ENCODE results near the gene MARCO. TPM values are rescaled to one million over a fixed set of nuclear protein-coding genes. Genes with fewer than 3 reads are reported as not detected.

MARCO gene
- total and polyA plus RNA-seq, 2 of the 8 experiments (the other 6 are each of a cell fraction or from before 2014, with no cell fraction given) = not detected

DNA sequence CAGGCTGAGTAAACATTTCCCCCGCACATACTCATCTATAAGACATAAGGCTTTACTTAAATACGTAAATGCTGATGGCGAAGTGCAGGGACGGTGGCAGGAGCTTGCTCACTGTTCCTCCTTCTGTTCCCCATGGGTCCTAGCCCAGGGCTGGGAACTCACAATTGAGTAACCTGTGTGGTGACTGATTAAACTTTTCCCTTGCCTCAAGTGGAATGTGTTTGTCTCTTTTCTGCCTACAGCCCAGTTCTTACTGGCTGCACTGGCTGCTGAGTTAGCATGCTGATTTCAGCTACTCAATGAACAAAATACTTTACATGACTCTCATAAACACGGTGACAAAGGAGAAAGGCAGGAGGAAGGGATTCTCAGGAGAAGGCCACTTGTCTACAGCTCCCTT is 87.3 kb downstream of the MARCO start (continued):
- TF ChIP-seq CHD7 (IDR thresholded peaks at IDR 0.05; ENCODE audit: insufficient replicate concordance, low read length) = no peak
- no peak for TF ChIP-seq POU5F1 (IDR thresholded peaks at IDR 0.05; ENCODE audit: low read depth, low read length)
- no peak for TF ChIP-seq RFX5 (IDR thresholded peaks at IDR 0.05; ENCODE audit: borderline replicate concordance, low read depth, low read length)
- no peak for TF ChIP-seq HDAC2 (IDR thresholded peaks at IDR 0.05; ENCODE audit: borderline replicate concordance in 1 of 2, low read depth in 2 of 2, low read length in 2 of 2)
- TF ChIP-seq FOSL1 (IDR thresholded peaks at IDR 0.05; ENCODE audit: insufficient read depth, low read depth, low read length) = no peak

All from H1 (cell line).